Upper lobe of left lung (tissue), 4 donors: ENCODE results near the gene LPIN1.

ENCODE experiments used
- CTCF ChIP-seq, 6 experiments: fragments of 450-650 bp in 4 of 6; fragments of 200-600 bp in 2 of 6; sonication (generic) in 2 of 6; IDR thresholded peaks; one replicate each; pipeline ENCODE4 v1.5.1; 2016 to 2019; ENCODE audit warnings: antibody characterized with exemption in 6 of 6
- EP300 ChIP-seq, 4 donors: sonication (generic); formaldehyde crosslinking; IDR thresholded peaks; one replicate each; pipeline ENCODE4 v1.5.1; 2017; ENCODE audit warnings: antibody characterized with exemption in 4 of 4, control low read depth in 2 of 4
- POLR2A ChIP-seq, 4 donors: fragments of 450-650 bp; IDR thresholded peaks; one replicate each; pipeline ENCODE4 v1.5.1; 2016 to 2017; ENCODE audit warnings: antibody characterized with exemption in 4 of 4, mild to moderate bottlenecking in 2 of 4
- POLR2AphosphoS5 ChIP-seq, 2 donors: sonication (generic); formaldehyde crosslinking; IDR thresholded peaks; one replicate each; pipeline ENCODE4 v1.5.1; 2017; ENCODE audit warnings: antibody characterized with exemption in 2 of 2

- TF ChIP-seq POLR2A (IDR thresholded peaks at IDR 0.05) (no peak), POLR2AphosphoS5 (IDR thresholded peaks at IDR 0.05) (no peak), CTCF (IDR thresholded peaks at IDR 0.05) (no peak), EP300 (IDR thresholded peaks at IDR 0.05) (no peak)
Measured at GRCh38 chr2:11719230-11719977, 27.0 kb upstream of the LPIN1 start.
